ENCODE measurements around the gene LRTM2.

GRCh38 chr12:1834186-1834925, 14.0 kb downstream of the LRTM2 start:
- TF ChIP-seq CTCF (optimal IDR thresholded peaks at IDR 0.05 in 1 of 3, IDR thresholded peaks at IDR 0.05 in 1 of 3, conservative IDR thresholded peaks at IDR 0.05 in 1 of 3; ENCODE audit: extremely low read depth in 1 of 3, insufficient read depth in 2 of 3, low read length in 3 of 3) (no peak), EZH2 (IDR thresholded peaks at IDR 0.05; ENCODE audit: low read length) (no peak)
